Body of pancreas (tissue), 4 donors: ENCODE results near the gene DENND2A. TPM values are rescaled to one million over a fixed set of nuclear protein-coding genes. Genes with fewer than 3 reads are reported as not detected.

Experiments used
- ATAC-seq: fragments of 150-250 bp; one replicate; pipeline ENCODE4 v1.9.1; 2016
- DNase-seq, 4 donors: peaks; one replicate each; pipeline ENCODE4 v3.0.0-alpha.2; 2019
- H3K27ac ChIP-seq, 4 donors: fragments of 200-600 bp; sonication (generic); 1 replicate in 3 of 4; 2 replicates in 1 of 4; pipeline versions ENCODE4 v1.5.1 to v1.6.1; 2016 to 2019; ENCODE audit warnings: mild to moderate bottlenecking in 1 of 4, mixed read lengths in 1 of 4, moderate library complexity in 1 of 4
- H3K27me3 ChIP-seq, 2 donors: fragments of 200-600 bp; sonication (generic); one replicate each; pipeline ENCODE4 v1.6.0; 2016; ENCODE audit warnings: mild to moderate bottlenecking in 1 of 2
- H3K36me3 ChIP-seq, 2 donors: fragments of 200-600 bp; sonication (generic); replicated peaks in 1 of 2; 2 replicates each; pipeline ENCODE4 v1.5.1; 2016; ENCODE audit warnings: low read depth in 2 of 2; ENCODE audit not compliant: insufficient read depth in 1 of 2
- H3K4me1 ChIP-seq: fragments of 200-600 bp; sonication (generic); one replicate; pipeline ENCODE4 v1.6.0; 2016
- H3K4me3 ChIP-seq, 2 donors: fragments of 200-600 bp; sonication (generic); 1 replicate in 1 of 2; 2 replicates in 1 of 2; pipeline ENCODE4 v1.5.1; 2016 to 2019
- H3K9me3 ChIP-seq, 3 donors: fragments of 200-600 bp; sonication (generic); 1 replicate in 2 of 3; 2 replicates in 1 of 3; pipeline ENCODE4 v1.5.1; 2016
- CTCF ChIP-seq, 7 experiments: fragments of 450-650 bp in 4 of 7; fragments of 200-600 bp in 3 of 7; sonication (generic) in 3 of 7; IDR thresholded peaks; one replicate each; pipeline ENCODE4 v1.5.1; 2016 to 2019; ENCODE audit warnings: antibody characterized with exemption in 7 of 7
- POLR2A ChIP-seq, 3 donors: fragments of 450-650 bp; IDR thresholded peaks; one replicate each; pipeline ENCODE4 v1.6.1; 2016; ENCODE audit warnings: antibody characterized with exemption in 3 of 3, mild to moderate bottlenecking in 2 of 3
- WGBS, 2 donors: methylation state at CpG; one replicate each; pipeline ENCODE4 v1.1.5; 2017; 5-methylcytosine and 5-hydroxymethylcytosine counted together
- intact Hi-C: fragments of 100-400 bp; cut with DNase I; formaldehyde crosslinking; loops from one replicate; pipeline ENCODE4 v1.15.1; 2023
- total RNA-seq, 2 donors: library from RNA; depleted of rRNA; stranded (reverse); fragments of >200 nt; gene quantifications; one replicate each; pipeline ENCODE4 v1.1.0, GENCODE V29; 2016

Gene DENND2A
- total RNA-seq, 2 donors from 2014 or later = 2.6 to 7.3 TPM

GRCh38 chr7:140637400-140637799, 3.2 kb downstream of the DENND2A start:
- no peak for ATAC-seq
- H3K4me3 ChIP-seq = no peak overlapping the region
- no peak for DNase-seq
- no peaks in the 10 kb centered on the region for H3K27me3 ChIP-seq
- H3K4me1 ChIP-seq = peaks cover 5% of the 10 kb centered on the region
- no peak overlapping the region for H3K27ac ChIP-seq
- H3K9me3 ChIP-seq = no peaks in the 10 kb centered on the region
- no peak for TF ChIP-seq CTCF (IDR thresholded peaks at IDR 0.05)
- TF ChIP-seq POLR2A (IDR thresholded peaks at IDR 0.05) = no peak
- no peaks in the 10 kb centered on the region for H3K36me3 ChIP-seq
- WGBS, 2 donors = 73 to 76% methylated on average over 3 of the region's 3 CpGs
- intact Hi-C loops = no loop called here

GRCh38 chr7:140635816-140636215, 4.8 kb downstream of the DENND2A start:
- no peaks in the 10 kb centered on the region for H3K9me3 ChIP-seq
- H3K27ac ChIP-seq = no peak overlapping the region
- H3K27me3 ChIP-seq = no peaks in the 10 kb centered on the region
- no peak for TF ChIP-seq CTCF (IDR thresholded peaks at IDR 0.05)
- no peak for TF ChIP-seq POLR2A (IDR thresholded peaks at IDR 0.05)
- no peak for ATAC-seq
- H3K4me1 ChIP-seq = peaks cover 5% of the 10 kb centered on the region
- DNase-seq = no peak
- intact Hi-C loops = no loop called here
- 86% methylated on average over 4 to 5 of the region's 5 CpGs for WGBS, 2 donors
- no peak overlapping the region for H3K4me3 ChIP-seq
- H3K36me3 ChIP-seq = no peaks in the 10 kb centered on the region

DNA sequence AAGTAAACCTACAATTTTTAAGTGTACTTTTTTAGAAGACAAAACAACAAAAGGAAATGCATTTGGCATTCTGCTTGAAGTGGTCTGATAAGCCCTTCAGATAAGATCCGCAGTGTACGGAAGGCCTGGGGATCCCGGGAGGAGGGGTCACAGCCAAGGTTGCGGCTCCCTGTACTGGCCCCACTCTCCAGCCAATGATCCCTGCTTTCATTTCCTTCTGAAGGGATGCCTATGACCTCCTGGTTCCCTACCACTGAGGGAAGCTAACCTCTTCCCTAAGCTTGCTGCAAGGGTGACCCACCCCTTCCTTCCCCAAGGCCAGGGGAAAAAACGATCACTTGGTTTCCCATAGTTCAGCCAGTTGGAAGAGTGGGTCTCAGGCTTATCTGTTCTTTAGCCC, 5.3 kb downstream of the DENND2A start:
- Histone ChIP-seq H3K27ac (no peak overlapping the region), H3K4me3 (no peak overlapping the region), H3K36me3 (no peaks in the 10 kb centered on the region), H3K9me3 (no peaks in the 10 kb centered on the region), H3K4me1 (peaks cover 5% of the 10 kb centered on the region), H3K27me3 (no peaks in the 10 kb centered on the region)
- DNase-seq (no peak), ATAC-seq (no peak)
- intact Hi-C loops = no loop called here
- TF ChIP-seq POLR2A (IDR thresholded peaks at IDR 0.05) = no peak
- TF ChIP-seq CTCF (IDR thresholded peaks at IDR 0.05) = no peak
- WGBS, 2 donors = 18 to 24% methylated on average over 5 of the region's 5 CpGs

GRCh38 chr7:140631602-140632001, 9.0 kb downstream of the DENND2A start:
- ATAC-seq (peak; percentile 33), DNase-seq (no peak)
- TF ChIP-seq CTCF (IDR thresholded peaks at IDR 0.05) (no peak), POLR2A (IDR thresholded peaks at IDR 0.05) (no peak)
- H3K4me3 ChIP-seq = no peak overlapping the region
- H3K27me3 ChIP-seq = no peaks in the 10 kb centered on the region
- H3K36me3 ChIP-seq = no peaks in the 10 kb centered on the region
- intact Hi-C loops = no loop called here
- no peak overlapping the region for H3K27ac ChIP-seq
- 75% methylated on average over 7 of the region's 7 CpGs; no CpG with 5 or more reads in 1 of the 2 donors for WGBS, 2 donors
- H3K9me3 ChIP-seq = no peaks in the 10 kb centered on the region
- no peaks in the 10 kb centered on the region for H3K4me1 ChIP-seq

DNA sequence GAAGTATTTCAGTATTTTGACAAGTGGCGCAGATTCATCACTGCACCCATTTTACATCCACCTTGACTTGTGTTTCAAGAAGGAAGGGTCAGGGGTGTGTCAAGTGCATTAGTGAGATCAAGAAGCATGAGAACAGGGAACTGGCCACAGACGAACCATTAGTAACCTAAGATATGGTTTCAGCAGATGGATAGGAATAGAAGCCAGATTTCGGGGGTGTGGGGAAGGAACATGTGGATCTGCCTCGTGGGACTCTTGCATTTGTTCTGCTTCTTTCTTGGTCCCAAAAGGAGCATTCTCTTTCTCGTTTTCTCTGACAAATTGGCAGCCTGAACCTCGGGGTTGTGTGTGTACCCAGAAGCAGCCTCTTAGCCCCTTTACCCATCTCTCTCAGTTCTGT, 9.6 kb downstream of the DENND2A start:
- ATAC-seq = no peak
- Histone ChIP-seq H3K27me3 (no peaks in the 10 kb centered on the region), H3K9me3 (no peaks in the 10 kb centered on the region), H3K4me1 (no peaks in the 10 kb centered on the region), H3K36me3 (no peaks in the 10 kb centered on the region), H3K27ac (no peak overlapping the region), H3K4me3 (no peak overlapping the region)
- no peak for DNase-seq
- TF ChIP-seq CTCF (IDR thresholded peaks at IDR 0.05) (no peak), POLR2A (IDR thresholded peaks at IDR 0.05) (no peak)
- 46 to 61% methylated on average over 6 of the region's 6 CpGs for WGBS, 2 donors
- intact Hi-C loops = no loop called here
